Fibroblast of lung (primary cell): Measurements from ENCODE around the gene ZNF385A.

Experiments used
- EZH2 ChIP-seq: IDR thresholded peaks from 2 replicates; pipeline ENCODE4 v1.5.1; 2012; ENCODE audit warnings: low read length, control low read depth, mild to moderate bottlenecking; ENCODE audit errors: missing control alignments
- TF ChIP-seq, protein P1 (sequence below), 2 donors: IDR thresholded peaks in 1 of 2; conservative IDR thresholded peaks in 1 of 2; 1 replicate in 1 of 2; 2 replicates in 1 of 2; pipeline ENCODE4 v1.5.1; 2011 to 2012; ENCODE audit warnings: low read length in 2 of 2, control low read depth in 1 of 2, inconsistent platforms in 1 of 2, low read depth in 1 of 2, mild to moderate bottlenecking in 1 of 2

DNA sequence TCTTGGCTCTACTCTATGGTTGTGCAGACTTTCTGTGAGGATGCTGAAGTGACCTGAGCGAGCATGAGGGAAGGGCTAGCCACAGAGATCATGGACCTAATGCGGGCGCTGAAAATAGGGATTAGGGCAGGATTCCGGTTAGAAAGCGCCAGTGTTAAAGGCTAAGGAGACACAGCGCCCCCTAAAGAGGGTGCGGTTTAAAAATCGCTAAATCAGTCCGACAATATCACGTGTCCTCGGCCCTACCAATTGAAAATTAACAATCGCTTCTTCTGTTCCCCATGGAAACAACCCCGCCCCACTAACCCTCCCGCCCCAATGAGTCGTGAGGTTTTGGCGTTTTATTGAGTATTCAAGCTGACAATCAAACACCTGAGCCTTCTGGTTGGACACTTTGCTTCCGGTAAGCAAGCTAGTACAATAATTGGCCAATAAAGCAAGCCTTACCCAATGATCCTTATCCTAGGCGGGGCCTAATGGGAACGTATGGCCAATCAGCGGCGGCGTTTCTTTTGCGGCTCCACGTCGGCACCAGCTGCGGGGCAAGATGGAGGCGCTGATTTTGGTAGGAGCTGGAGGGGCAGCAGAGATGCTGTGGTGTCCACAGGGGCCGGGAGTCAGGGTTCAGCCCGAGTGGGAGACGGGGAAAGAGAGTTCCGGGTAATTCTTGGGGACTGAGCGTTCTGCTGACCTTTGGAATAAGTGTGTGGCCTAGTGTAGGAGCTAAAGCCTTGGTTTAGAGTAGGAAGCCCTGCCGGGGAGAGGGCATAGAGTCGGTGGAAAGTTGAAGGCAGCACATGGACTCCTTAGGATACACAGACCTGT, 59.7 kb downstream of the ZNF385A start, which contains the start of gene COPZ1:
- TF ChIP-seq, protein P1, sequence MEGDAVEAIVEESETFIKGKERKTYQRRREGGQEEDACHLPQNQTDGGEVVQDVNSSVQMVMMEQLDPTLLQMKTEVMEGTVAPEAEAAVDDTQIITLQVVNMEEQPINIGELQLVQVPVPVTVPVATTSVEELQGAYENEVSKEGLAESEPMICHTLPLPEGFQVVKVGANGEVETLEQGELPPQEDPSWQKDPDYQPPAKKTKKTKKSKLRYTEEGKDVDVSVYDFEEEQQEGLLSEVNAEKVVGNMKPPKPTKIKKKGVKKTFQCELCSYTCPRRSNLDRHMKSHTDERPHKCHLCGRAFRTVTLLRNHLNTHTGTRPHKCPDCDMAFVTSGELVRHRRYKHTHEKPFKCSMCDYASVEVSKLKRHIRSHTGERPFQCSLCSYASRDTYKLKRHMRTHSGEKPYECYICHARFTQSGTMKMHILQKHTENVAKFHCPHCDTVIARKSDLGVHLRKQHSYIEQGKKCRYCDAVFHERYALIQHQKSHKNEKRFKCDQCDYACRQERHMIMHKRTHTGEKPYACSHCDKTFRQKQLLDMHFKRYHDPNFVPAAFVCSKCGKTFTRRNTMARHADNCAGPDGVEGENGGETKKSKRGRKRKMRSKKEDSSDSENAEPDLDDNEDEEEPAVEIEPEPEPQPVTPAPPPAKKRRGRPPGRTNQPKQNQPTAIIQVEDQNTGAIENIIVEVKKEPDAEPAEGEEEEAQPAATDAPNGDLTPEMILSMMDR (conservative IDR thresholded peaks at IDR 0.05 in 1 of 2, IDR thresholded peaks at IDR 0.05 in 1 of 2; ENCODE audit: low read depth in 1 of 2, low read length in 2 of 2) = peak; percentile 76 to 80
- no peak for TF ChIP-seq EZH2
